Left forelimb (tissue), 1 donor: ENCODE measurements around the gene LGALS3.
A peak's percentile ranks its signal among the peaks of the same experiment; 100 is the strongest.
"Not testable (repeated sequence)": the region's sequence is repeated elsewhere in the genome, so short reads cannot be mapped to it uniquely, and the experiment has no call there.

ENCODE experiments used
- DNase-seq: peaks from one replicate; pipeline ENCODE4 v3.0.0-alpha.2; 2018; ENCODE audit warnings: low spot score

The LGALS3 gene

GRCh38 chr14:55129086-55129427 lies at the start of gene LGALS3:
LGALS3 (plus strand) TSS chr14:55129252; CDS start chr14:55137374, 8,122 bp downstream.
- peak; percentile 77 for DNase-seq

- DNase-seq: not testable (repeated sequence)
Observed at GRCh38 chr14:55079961-55080360, 49.1 kb upstream of the LGALS3 start.

GRCh38 chr14:55084401-55085059 lies 44.5 kb upstream of the LGALS3 start:
- DNase-seq: no peak

- DNase-seq: no peak
Observed at GRCh38 chr14:55085060-55085660, 43.9 kb upstream of the LGALS3 start.

- DNase-seq: no peak
Observed at GRCh38 chr14:55086938-55087337, 42.1 kb upstream of the LGALS3 start.

GRCh38 chr14:55088356-55088755 lies 40.7 kb upstream of the LGALS3 start:
- no peak for DNase-seq

- no peak for DNase-seq
Observed at GRCh38 chr14:55092341-55092740, 36.7 kb upstream of the LGALS3 start.

- no peak for DNase-seq
Observed at GRCh38 chr14:55094292-55095157, 34.5 kb upstream of the LGALS3 start.

- no peak for DNase-seq
Observed at GRCh38 chr14:55097881-55098560, 31.0 kb upstream of the LGALS3 start.

GRCh38 chr14:55098561-55098898 lies 30.5 kb upstream of the LGALS3 start:
- no peak for DNase-seq

- no peak for DNase-seq
Observed at GRCh38 chr14:55099756-55100155, 29.3 kb upstream of the LGALS3 start.

GRCh38 chr14:55101698-55102097 lies 27.4 kb upstream of the LGALS3 start:
- no peak for DNase-seq

GRCh38 chr14:55102141-55102621 lies 26.9 kb upstream of the LGALS3 start:
- peak; percentile 81 for DNase-seq

GRCh38 chr14:55103005-55103640 lies 25.9 kb upstream of the LGALS3 start:
- peak; percentile 75 for DNase-seq

- no peak for DNase-seq
Observed at GRCh38 chr14:55103971-55104954, 24.8 kb upstream of the LGALS3 start.

GRCh38 chr14:55105991-55106390 lies 23.1 kb upstream of the LGALS3 start:
- no peak for DNase-seq

- DNase-seq: no peak
Observed at GRCh38 chr14:55107766-55108554, 21.1 kb upstream of the LGALS3 start.

GRCh38 chr14:55109836-55110235 lies 19.2 kb upstream of the LGALS3 start:
- no peak for DNase-seq

GRCh38 chr14:55111122-55111708 lies 17.8 kb upstream of the LGALS3 start:
- no peak for DNase-seq
